OCI-LY7 (cell line): ENCODE data around the gene QSER1.

ENCODE experiments used
- EZH2phosphoT487 ChIP-seq: fragments of 200-600 bp; sonication (generic); IDR thresholded peaks from 2 replicates; pipeline ENCODE4 v1.6.1; 2018; ENCODE audit warnings: low read depth, borderline replicate concordance, mild to moderate bottlenecking, mixed run types, antibody characterized with exemption, low read length, moderate library complexity, mixed read lengths
- TF ChIP-seq, protein P1 (sequence below): fragments of 200-600 bp; sonication (generic); conservative IDR thresholded peaks from 2 replicates; pipeline ENCODE4 v1.5.1; 2014; ENCODE audit warnings: mild to moderate bottlenecking, antibody characterized with exemption, low read length, moderate library complexity, mixed read lengths

DNA sequence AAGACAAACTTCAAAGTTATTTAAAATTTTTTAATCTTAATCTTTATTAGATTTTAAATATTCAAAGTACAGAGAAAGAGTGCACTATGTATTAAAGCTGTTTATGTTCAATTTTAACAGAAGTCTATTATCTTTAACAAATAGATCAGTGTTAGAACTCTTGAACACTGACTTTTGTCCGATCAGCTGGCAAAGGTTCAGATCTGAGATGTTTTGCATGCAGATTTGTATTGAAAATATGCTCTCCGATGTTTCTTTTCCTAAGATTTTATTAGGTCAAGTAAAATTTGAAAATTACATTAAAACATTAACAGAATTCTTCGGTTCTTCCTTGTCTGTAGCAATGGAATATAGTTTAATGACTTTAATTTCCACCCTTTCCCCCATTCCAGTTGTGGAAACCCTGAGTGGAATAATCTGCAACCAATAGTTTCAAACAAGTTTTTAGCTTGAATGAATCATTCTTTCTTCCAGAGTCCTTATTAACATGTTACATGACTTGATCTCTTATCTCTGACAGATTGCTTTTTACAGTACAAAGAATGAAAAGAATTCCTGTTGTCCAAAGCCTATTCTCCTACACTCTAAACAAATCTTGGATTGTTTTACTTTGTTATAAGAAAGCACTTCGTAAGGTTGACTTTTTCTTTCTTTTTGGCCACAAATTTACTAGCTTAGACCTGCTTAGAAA, 135.4 kb downstream of the QSER1 start:
- TF ChIP-seq, protein P1, sequence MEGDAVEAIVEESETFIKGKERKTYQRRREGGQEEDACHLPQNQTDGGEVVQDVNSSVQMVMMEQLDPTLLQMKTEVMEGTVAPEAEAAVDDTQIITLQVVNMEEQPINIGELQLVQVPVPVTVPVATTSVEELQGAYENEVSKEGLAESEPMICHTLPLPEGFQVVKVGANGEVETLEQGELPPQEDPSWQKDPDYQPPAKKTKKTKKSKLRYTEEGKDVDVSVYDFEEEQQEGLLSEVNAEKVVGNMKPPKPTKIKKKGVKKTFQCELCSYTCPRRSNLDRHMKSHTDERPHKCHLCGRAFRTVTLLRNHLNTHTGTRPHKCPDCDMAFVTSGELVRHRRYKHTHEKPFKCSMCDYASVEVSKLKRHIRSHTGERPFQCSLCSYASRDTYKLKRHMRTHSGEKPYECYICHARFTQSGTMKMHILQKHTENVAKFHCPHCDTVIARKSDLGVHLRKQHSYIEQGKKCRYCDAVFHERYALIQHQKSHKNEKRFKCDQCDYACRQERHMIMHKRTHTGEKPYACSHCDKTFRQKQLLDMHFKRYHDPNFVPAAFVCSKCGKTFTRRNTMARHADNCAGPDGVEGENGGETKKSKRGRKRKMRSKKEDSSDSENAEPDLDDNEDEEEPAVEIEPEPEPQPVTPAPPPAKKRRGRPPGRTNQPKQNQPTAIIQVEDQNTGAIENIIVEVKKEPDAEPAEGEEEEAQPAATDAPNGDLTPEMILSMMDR = no peak
- TF ChIP-seq EZH2phosphoT487 = no peak
